GM12878 (cell line): ENCODE measurements around the gene MYO1D. TPM values are rescaled to one million over a fixed set of nuclear protein-coding genes. Genes with fewer than 3 reads are reported as not detected.

Experiments
- ATAC-seq: fragments of 200-7000 bp; cut with Tn5 transposase; 3 replicates; pipeline ENCODE4 v1.9.1; 2020; ENCODE audit warnings: mild to moderate bottlenecking, moderate library complexity
- BruUV-seq: library from RNA; stranded (reverse); fragments of 400-500 nt; replicated peaks from 2 replicates; lab custom pipeline; 2021; lab: Mats Ljungman, UMichigan
- CTCF ChIA-PET: fragments of 300-600 bp; sonication (Branson Sonifier 250); formaldehyde crosslinking; extraction: SDS; loops from one replicate; lab custom pipeline; 2021; ENCODE audit warnings: inconsistent platforms; lab: Yijun Ruan, JAX
- POLR2A ChIA-PET: fragments of 350-600 bp; formaldehyde crosslinking; extraction: SDS; loops from one replicate; lab custom pipeline; 2021; ENCODE audit warnings: inconsistent platforms; lab: Charles Lee
- RAD21 ChIA-PET: fragments of 300-600 bp; sonication (Branson Sonifier 250); formaldehyde crosslinking; loops from one replicate; lab custom pipeline; 2023; ENCODE audit warnings: antibody characterized with exemption; ENCODE audit not compliant: unreplicated experiment; lab: Charles Lee
- SMC1A ChIA-PET: fragments of 300-600 bp; sonication (Branson Sonifier 250); formaldehyde crosslinking; loops from one replicate; lab custom pipeline; 2023; ENCODE audit not compliant: unreplicated experiment, uncharacterized antibody; lab: Charles Lee
- DNase-seq: peaks from one replicate; pipeline ENCODE4 v3.0.0-alpha.2; 2011; ENCODE audit warnings: low read depth, low spot score
- FAIRE-seq: peaks from 3 replicates; lab custom pipeline; 2011; peaks lifted over from hg19 to GRCh38; lab: Jason Lieb, UNC
- H2AFZ ChIP-seq: 2 replicates; pipeline ENCODE4 v1.6.0; 2011; ENCODE audit warnings: low read depth, low read length, control low read depth; ENCODE audit not compliant: control insufficient read depth
- H3K27ac ChIP-seq: 2 replicates; pipeline ENCODE4 v1.5.1; 2011; ENCODE audit warnings: control low read depth; ENCODE audit not compliant: control insufficient read depth, insufficient read depth
- H3K27me3 ChIP-seq, 2 experiments: replicated peaks in 1 of 2; 2 replicates each; pipeline versions ENCODE4 v1.6.0 to v1.6.1; 2011; ENCODE audit warnings: low read length in 1 of 2; ENCODE audit not compliant: control insufficient read depth in 2 of 2, insufficient read depth in 2 of 2
- H3K36me3 ChIP-seq, 2 experiments: 2 replicates each; pipeline ENCODE4 v1.5.1; 2011; ENCODE audit warnings: low read length in 1 of 2; ENCODE audit not compliant: control insufficient read depth in 2 of 2, insufficient read depth in 2 of 2
- H3K4me1 ChIP-seq: 2 replicates; pipeline ENCODE4 v1.6.1; 2011; ENCODE audit warnings: mild to moderate bottlenecking, low read length, moderate library complexity, mixed read lengths; ENCODE audit not compliant: control insufficient read depth, insufficient read depth
- H3K4me2 ChIP-seq: 2 replicates; pipeline ENCODE4 v1.6.0; 2011; ENCODE audit warnings: control low read depth; ENCODE audit not compliant: control insufficient read depth, insufficient read depth
- H3K4me3 ChIP-seq: fragments of 200-600 bp; sonication (generic); 2 replicates; pipeline ENCODE4 v1.5.1; 2016
- H3K79me2 ChIP-seq: 2 replicates; pipeline ENCODE4 v1.6.0; 2011; ENCODE audit warnings: low read length; ENCODE audit not compliant: control insufficient read depth, insufficient read depth
- H3K9ac ChIP-seq: 2 replicates; pipeline ENCODE4 v1.8.0; 2011; ENCODE audit warnings: low read length, control low read depth, mixed read lengths; ENCODE audit not compliant: control insufficient read depth, insufficient read depth
- H3K9me3 ChIP-seq: replicated peaks from 3 replicates; pipeline ENCODE4 v1.5.1; 2011; ENCODE audit warnings: mild to moderate bottlenecking, low read length; ENCODE audit not compliant: control insufficient read depth, insufficient read depth
- H4K20me1 ChIP-seq: 2 replicates; pipeline ENCODE4 v1.6.0; 2011; ENCODE audit not compliant: control insufficient read depth, insufficient read depth
- BHLHE40 ChIP-seq, 2 experiments: fragments of 450-650 bp in 1 of 2; IDR thresholded peaks; 2 replicates each; pipeline ENCODE4 v1.6.1; 2011 to 2017; ENCODE audit warnings: low read depth in 2 of 2, borderline replicate concordance in 1 of 2, improper control_type of control experiment in 1 of 2, low read length in 1 of 2, mild to moderate bottlenecking in 1 of 2
- ESRRA ChIP-seq: IDR thresholded peaks from 2 replicates; pipeline ENCODE4 v1.6.1; 2012; ENCODE audit warnings: mild to moderate bottlenecking, low read length, improper control_type of control experiment
- IKZF2 ChIP-seq, 2 experiments: fragments of 450-650 bp; IDR thresholded peaks; 2 replicates each; pipeline ENCODE4 v1.6.1; 2017; ENCODE audit warnings: mild to moderate bottlenecking in 2 of 2, moderate library complexity in 2 of 2
- JUND ChIP-seq: IDR thresholded peaks from 2 replicates; pipeline ENCODE4 v1.6.1; 2012; ENCODE audit warnings: low read depth, mild to moderate bottlenecking, low read length, improper control_type of control experiment, moderate library complexity
- NFIC ChIP-seq: IDR thresholded peaks from 2 replicates; pipeline ENCODE4 v1.6.1; 2012; ENCODE audit warnings: low read depth, mild to moderate bottlenecking, inconsistent platforms, low read length, moderate library complexity
- RUNX3 ChIP-seq: IDR thresholded peaks from 2 replicates; pipeline ENCODE4 v1.6.1; 2012; ENCODE audit warnings: low read length, inconsistent platforms
- SPI1 ChIP-seq: IDR thresholded peaks from 2 replicates; pipeline ENCODE4 v1.6.1; 2011; ENCODE audit warnings: low read depth, mild to moderate bottlenecking, low read length, moderate library complexity, borderline replicate concordance; ENCODE audit not compliant: insufficient read depth
- WGBS: methylation state at CpG from one replicate; pipeline ENCODE4 v1.1.6; 2016; ENCODE audit warnings: low lambda C conversion rate; ENCODE audit not compliant: insufficient replicate concordance, insufficient coverage; ENCODE audit errors: missing lambda C conversion rate; 5-methylcytosine and 5-hydroxymethylcytosine counted together
- in situ Hi-C: fragments of 300-500 bp; cut with MboI; formaldehyde crosslinking; loops from 9 replicates; pipeline ENCODE4 v1.14.3; 2018; ENCODE audit warnings: mixed read lengths
- intact Hi-C: fragments of 100-400 bp; cut with micrococcal nuclease; formaldehyde crosslinking; loops from one replicate; pipeline ENCODE4 v1.14.2; 2022; ENCODE audit not compliant: unreplicated experiment
- polyA plus RNA-seq, 11 experiments: library from polyadenylated mRNA; depleted of rRNA in 4 of 11; unstranded in 6 of 11; stranded (reverse) in 5 of 11; fragments of >200 nt; fragmentation: Nextera tagmentation in 4 of 11; fragmentation: Illumina TruSeq in 1 of 11; extraction: Ambion mirVana in 4 of 11; extraction: Trizol in 1 of 11; gene quantifications; 1 replicate in 1 of 11; 2 replicates in 10 of 11; pipeline versions ENCODE4 v1.2.1 to v1.2.3, GENCODE V29; 2011 to 2016; ENCODE audit warnings: inconsistent platforms in 2 of 11, missing spikeins in 2 of 11, low read depth in 1 of 11
- total RNA-seq, 4 experiments: library from RNA; depleted of rRNA in 3 of 4; stranded (reverse); fragments of >200 nt in 3 of 4; fragmentation: Illumina TruSeq in 1 of 4; extraction: Trizol in 1 of 4; gene quantifications; 2 replicates each; pipeline versions ENCODE4 v1.2.1 to v1.2.3, GENCODE V29; 2013 to 2021

MYO1D gene
- total and polyA plus RNA-seq, 10 of the 15 experiments (the other 5 are each of a cell fraction or from before 2014, with no cell fraction given) = 1.8 to 37.7 (median 25.4) TPM

GRCh38 chr17:32873114-32873513 is 3.8 kb downstream of the MYO1D start (continued):
- no peak for TF ChIP-seq NFIC
- TF ChIP-seq JUND = no peak

GRCh38 chr17:32871746-32872145 is 5.2 kb downstream of the MYO1D start:
- Histone ChIP-seq H2AFZ (no peak overlapping the region), H3K4me2 (0 out of 2 replicates have a peak overlapping the region, but pooled peaks have one; percentile 41), H3K9ac (no peak overlapping the region), H4K20me1 (no peaks in the 10 kb centered on the region; the same call in 1 of the 2 replicates), H3K4me1 (no peaks in the 10 kb centered on the region), H3K4me3 (no peak overlapping the region), H3K79me2 (peaks cover 9% of the 10 kb centered on the region), H3K27me3 (no peaks in the 10 kb centered on the region), H3K36me3 (no peaks in the 10 kb centered on the region), H3K9me3 (no peaks in the 10 kb centered on the region), H3K27ac (no peak overlapping the region)
- ChIA-PET RAD21 (interaction anchor here (0.8 to 8.2 kb wide), 4 partner anchors 10 to 89 kb away, joined by 3 to 198 read pairs (median 8); no protein-coding TSS in a partner anchor), SMC1A (interaction anchor here (1.1 to 14.6 kb wide), 7 partner anchors 13 to 91 kb away, joined by 3 to 248 read pairs (median 7); no protein-coding TSS in a partner anchor), POLR2A (interaction anchor here (0.9 to 3.2 kb wide), 4 partner anchors 12 to 79 kb away, joined by 3 to 23 read pairs (median 4); no protein-coding TSS in a partner anchor), CTCF (interaction anchor here (8.6 to 13.7 kb wide), 2 partner anchors 9 to 91 kb away, joined by 112 to 335 read pairs; no protein-coding TSS in a partner anchor)
- FAIRE-seq (no peak), ATAC-seq (no peak), DNase-seq (no peak)
- in situ Hi-C loops (no loop called here), intact Hi-C loops (no loop called here)
- WGBS = 84% methylated on average over 5 of the region's 5 CpGs
- BruUV-seq = no TSS peak
- TF ChIP-seq BHLHE40 (IDR thresholded peaks at IDR 0.05; ENCODE audit: borderline replicate concordance in 1 of 2, low read depth in 2 of 2, low read length in 1 of 2) (no peak), RUNX3 (0 out of 2 replicates have a peak, but pooled peaks have one; percentile 8), SPI1 (peak; percentile 47; the same call in 1 of the 2 replicates), ESRRA (no peak), IKZF2 (IDR thresholded peaks at IDR 0.05) (peak in 1 of 2 experiments; percentile 9; a peak in 1 of 4 replicates)
